GM18507 (cell line): ENCODE measurements around the gene ETAA1.

ENCODE experiments used
- DNase-seq: peaks from one replicate; pipeline ENCODE4 v3.0.0; 2011; ENCODE audit warnings: low read depth; ENCODE audit not compliant: insufficient read length; ENCODE audit errors: extremely low spot score
- FAIRE-seq: peaks from 2 replicates; lab custom pipeline; 2011; peaks lifted over from hg19 to GRCh38; lab: Jason Lieb, UNC

Gene ETAA1

DNA sequence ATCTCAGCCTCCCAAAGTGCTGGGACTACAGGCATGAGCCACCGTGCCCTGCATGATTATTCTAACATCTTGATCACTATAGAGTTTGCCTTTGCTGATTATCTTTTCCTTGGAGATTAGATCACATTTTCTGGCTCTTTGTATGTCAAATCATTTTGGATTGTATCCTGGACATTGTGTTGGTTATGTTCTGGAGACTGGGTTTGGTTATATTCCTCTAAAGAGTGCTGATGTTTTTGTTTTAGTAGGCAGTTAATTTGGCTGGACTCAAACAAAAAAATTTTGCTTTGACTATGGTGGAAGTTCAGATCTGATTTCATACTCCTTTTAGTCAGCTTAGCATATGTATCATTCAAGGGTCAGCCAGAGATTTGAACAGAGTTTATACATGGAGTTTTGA is 26.4 kb downstream of the ETAA1 start:
- DNase-seq, result no peak
- FAIRE-seq, result no peak

DNA sequence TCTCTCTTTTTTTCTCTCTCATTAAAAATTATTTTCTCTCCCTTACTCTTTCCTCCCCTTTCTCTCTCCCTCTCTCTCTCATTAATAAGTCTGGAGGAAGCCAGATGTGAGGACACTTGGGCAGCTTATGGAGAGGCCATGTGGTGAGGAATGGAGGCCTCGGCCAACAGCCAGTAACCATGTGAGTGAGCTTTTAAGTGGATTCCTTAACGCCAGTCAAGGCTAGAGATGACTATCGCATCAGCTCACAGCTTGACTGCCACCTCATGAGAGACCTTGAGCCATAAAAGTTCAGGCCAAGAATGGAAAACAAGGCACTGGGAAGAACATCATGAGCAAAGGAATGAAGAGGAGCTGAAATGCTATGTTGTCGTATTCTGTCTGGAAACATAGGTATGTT is 39.1 kb downstream of the ETAA1 start:
- FAIRE-seq (no peak), DNase-seq (no peak)

DNA sequence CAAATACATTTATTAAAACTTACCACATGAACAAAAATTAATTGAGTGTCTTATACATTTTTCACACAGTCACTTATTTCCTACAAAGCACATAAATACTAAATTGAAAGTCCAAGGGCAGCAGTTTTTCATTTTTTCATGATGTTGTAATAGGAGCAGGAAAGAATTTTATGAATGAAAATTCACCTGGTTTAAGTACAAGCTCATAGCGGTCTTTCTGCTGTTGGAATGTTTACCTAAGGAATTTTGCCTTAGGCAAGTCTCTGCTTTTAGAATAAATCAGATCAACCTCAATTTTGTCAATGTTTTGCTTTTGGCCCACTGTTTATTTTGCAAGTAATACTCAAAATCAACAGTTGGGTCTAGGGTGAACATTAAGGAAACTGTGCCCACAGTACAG is 40.0 kb downstream of the ETAA1 start:
- DNase-seq (no peak), FAIRE-seq (no peak)

DNA sequence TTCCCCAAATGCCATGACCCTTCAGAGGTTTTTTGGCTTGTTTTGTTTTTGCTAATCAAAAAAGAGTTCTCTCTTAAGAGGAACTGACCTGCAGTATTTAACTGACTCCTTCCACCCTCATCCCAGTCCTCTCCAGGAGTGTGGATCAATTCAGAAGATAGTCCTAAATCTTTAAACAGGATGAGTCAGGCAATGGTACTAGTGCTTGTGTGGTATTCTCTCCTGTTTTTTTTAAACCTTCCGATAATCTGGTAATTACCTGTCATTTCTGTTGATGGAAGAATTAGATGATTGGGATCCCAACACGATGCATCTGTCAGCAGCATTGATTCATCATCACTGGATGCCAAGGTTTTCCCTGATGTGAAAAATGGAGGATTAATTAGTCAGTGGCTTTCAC is 41.2 kb downstream of the ETAA1 start:
- DNase-seq (no peak), FAIRE-seq (no peak)

DNA sequence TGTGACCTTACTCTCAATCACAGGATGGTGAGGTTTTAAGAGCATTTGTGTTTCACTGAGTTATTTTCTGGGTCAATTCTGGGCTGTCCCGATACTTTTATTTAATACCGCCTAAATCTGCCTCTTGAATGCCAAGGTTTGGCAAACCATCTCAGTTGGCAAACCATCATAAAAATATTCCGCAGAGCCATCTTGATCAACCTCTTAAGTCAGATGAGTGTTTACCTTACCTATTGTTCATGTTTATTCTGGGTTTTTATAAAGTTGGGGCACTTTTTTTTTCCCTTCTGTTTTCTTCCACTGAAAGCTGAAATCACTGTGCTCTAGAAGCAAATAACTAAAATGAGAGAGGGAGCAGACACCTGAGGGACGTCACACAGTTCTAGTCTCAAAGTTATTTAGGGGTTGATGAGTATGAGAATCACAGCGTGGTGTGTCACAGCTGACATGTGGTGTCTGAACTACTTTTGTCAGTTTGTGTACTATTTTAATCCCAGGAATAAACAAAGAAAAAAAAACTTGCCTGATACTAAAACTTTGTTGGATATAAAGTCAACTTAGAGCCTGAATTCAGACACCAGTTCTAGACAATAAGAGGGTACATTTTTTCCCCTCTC is 48.6 kb downstream of the ETAA1 start:
- no peak for DNase-seq
- no peak for FAIRE-seq

DNA sequence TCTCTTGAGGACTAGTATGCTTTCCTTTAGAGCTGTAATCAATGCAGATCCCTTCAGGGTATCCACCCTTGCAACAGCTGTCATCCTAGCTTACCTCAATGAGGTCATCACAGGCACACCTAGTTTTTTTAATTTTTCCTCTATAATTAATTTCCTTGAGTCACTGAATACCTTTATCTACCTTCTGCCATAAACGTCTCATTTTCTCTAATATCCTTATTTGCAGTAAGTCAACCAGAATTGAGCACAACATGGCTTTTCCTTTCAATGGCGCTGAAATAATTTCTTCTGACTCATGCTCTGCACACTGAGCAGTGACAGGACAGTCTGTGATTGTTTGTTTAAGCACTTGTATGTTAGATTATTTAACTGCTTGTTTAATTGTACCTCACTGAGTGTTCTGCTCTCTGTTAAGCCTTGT is 49.4 kb downstream of the ETAA1 start:
- FAIRE-seq, result no peak
- no peak for DNase-seq

DNA sequence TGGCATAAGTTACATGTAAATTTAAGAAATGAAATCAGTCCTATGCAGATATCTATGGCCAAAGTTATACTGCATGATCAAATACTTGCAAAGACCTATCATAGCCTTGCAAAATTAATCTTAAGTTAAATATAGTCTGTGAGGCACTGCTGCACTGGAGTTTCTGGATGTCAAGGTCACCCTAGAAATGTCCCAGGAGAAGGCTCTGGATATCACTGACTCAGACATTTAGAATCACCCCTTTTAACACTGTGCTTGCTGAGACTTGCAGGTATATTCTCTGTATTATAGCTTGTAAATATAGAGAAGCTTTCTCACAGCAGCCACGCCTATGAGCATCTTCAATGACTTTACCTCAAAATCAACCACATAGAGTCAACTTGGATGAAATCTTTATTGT is 51.5 kb downstream of the ETAA1 start:
- DNase-seq (no peak), FAIRE-seq (no peak)

DNA sequence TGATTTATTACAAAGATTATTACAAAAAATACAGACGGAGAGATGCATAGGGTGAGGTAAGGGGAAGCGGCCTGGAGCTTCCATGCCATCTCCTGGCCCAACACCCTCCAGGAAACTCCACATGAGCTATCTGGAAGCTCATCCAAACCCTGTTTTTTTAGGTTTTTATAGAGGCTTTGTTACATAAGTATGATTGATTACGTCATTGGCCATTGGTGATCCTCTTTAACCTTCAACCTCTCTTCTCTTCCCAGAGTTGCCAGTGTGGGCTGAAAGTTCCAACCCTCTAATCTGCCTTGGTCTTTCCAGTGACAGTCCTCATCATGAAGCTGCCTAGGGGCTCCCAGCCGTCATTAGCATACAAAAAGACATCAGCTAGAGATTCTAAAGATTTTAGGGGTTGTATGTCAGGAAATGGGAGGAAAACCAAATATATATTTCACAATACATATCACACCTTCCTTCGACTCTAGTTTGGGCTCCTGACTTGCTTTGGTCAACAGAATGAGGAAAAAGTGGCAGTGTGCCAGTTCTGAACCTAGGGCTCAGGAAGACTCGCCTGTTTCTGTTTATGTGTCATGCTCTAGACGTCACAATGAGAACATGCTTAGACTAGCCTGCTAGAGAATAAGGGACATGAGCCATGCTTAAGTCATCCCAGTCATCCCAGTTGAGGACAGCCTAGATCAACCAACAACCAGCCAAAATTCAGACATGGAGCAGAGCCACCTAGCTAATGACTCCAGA is 54.1 kb downstream of the ETAA1 start:
- DNase-seq (no peak), FAIRE-seq (no peak)

DNA sequence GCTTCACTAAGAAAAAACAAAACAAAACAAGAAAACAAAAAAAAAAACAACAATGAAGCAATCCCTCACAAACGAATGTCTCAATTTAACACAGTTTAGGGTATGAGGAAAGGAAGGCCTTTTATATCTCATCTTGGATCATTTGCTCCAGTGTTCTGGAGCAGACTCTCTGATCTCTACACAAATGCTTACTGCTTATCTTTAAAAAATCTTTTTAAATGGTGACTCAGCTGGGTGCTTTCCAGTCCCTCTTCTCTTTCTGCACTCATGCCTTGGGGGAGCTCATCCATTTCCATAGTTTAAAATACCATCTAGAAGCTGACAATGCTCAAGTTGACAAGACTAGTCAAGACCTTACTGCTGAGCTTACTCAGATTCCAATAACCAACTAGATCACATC is 56.2 kb downstream of the ETAA1 start:
- FAIRE-seq (no peak), DNase-seq (no peak)

DNA sequence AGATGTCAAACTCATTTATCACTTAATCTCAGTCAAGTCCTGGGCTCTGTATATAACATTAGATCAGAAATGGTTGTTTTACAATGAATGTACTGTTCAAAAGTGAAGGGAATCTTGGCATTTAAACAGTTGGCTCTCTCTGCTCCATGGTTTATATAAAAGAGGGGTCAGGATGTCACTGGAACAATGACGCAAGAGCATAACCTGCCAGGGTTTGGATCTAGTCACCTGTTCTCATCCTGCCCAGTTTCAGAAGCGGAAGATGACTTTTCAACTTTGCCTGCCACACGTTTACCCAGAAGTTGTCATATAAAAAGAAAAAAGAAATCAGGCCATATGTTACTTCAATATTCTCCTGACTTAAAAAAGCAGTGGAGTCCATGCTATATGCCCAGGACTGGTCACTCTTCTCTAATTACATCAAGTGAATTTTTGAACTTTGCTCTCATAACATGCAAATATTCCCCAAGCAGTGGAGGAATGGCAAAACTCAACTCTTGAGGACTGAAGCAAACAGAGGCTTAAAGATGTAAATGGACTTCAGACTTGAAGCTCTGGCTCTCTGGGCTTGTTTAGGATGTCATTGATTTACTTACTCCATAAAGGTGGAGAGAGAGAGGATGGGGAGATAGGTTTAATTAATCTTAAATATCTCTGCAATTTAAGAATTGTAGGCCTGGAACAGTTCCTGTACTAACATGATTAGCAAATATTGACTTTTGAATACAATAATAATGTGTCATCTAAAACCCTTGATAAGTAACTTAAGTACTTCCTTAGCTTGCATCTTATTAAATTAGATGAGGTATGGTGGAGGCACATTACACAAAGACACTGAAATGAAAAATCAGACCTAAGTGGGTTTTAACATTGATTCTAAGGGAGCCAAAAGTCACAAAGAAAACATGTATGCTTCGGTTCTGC is 58.3 kb downstream of the ETAA1 start:
- DNase-seq, result no peak

DNA sequence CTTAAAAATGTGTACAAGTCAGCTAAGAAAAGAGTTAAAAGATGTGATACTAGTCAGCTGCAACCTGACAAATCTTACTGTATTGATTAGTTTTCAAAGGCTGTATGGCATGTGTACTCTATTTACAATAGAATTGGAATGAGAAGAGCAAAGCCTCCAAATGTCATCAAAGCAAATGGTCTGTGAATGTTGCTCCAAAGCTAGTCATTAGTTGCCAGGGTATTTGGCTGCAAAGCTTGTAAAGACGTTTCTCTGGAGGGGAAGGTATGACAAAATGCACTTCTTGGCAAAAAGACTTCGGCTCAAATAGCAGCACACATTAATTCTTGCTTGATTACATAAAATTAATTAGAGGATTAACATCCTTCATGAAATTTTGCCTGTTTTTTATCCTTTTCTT is 59.3 kb downstream of the ETAA1 start:
- FAIRE-seq, result no peak
- DNase-seq, result no peak

More for the DNA sequence above, 58.3 kb downstream of the ETAA1 start:
- FAIRE-seq, result no peak

DNA sequence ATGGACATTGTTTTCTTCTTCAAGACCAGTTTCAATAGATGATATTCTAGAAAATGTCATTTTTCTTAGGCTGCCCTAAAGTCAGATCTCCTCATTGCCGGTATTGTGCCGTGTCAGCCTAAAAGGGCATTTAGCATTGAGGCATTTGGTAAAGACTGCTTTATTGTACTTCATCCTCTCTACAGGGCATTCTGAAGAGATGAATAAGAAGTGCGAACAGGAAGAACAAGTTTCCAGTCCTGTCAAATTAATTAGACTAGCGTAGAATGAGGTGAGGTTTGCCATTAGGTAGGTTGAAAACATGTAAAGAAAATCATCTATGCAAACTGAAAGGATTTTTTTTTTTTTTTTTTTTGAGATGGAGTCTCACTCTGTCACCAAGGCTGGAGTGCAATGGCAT is 60.6 kb downstream of the ETAA1 start:
- FAIRE-seq (no peak), DNase-seq (no peak)

DNA sequence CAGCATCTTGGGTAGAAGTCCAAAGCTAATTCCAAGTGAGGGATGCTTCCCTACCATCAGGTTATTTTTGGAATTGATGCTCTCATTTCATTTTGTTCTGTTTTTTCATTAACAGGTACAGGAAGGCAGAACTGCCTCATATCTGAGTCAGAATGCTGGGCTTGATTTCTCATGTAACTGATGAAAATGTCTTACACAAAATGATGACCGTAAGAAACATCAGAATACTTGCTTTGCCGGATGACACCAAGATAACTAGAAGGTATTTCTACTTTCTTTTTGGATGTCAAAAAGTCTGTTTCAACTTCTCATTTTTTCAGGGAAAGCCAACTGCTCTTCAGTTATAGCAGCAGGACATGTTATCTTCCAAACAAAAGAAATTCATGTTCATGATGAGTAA is 62.6 kb downstream of the ETAA1 start:
- FAIRE-seq, result no peak
- no peak for DNase-seq
